ENCODE results near the gene STRN3.
"Not testable (repeated sequence)": the region's sequence is repeated elsewhere in the genome, so short reads cannot be mapped to it uniquely, and the experiment has no call there.

The STRN3 gene

GRCh38 chr14:30957813-30958370, 68.3 kb downstream of the STRN3 start:
- no peak for TF ChIP-seq ZNF274 (IDR thresholded peaks at IDR 0.05; ENCODE audit: low read depth, low read length)
- H3K4me3 ChIP-seq (ENCODE audit: low read length) = no peak overlapping the region; the same call in 1 of the 2 replicates

- H3K4me3 ChIP-seq (ENCODE audit: low read length) = no peak overlapping the region
- no peak for TF ChIP-seq ZNF274 (IDR thresholded peaks at IDR 0.05; ENCODE audit: low read depth, low read length)
Observed at GRCh38 chr14:30949651-30950050, 76.5 kb downstream of the STRN3 start.

- no peak overlapping the region for H3K4me3 ChIP-seq (ENCODE audit: low read length)
- TF ChIP-seq ZNF274 (IDR thresholded peaks at IDR 0.05; ENCODE audit: low read depth, low read length) = no peak
Observed at GRCh38 chr14:30943694-30944093, 82.5 kb downstream of the STRN3 start.

GRCh38 chr14:30940886-30941285, 85.3 kb downstream of the STRN3 start:
- H3K4me3 ChIP-seq (ENCODE audit: low read length) = no peak overlapping the region
- TF ChIP-seq ZNF274 (IDR thresholded peaks at IDR 0.05; ENCODE audit: low read depth, low read length) = no peak

- no peak for TF ChIP-seq ZNF274 (IDR thresholded peaks at IDR 0.05; ENCODE audit: low read depth, low read length)
- no peak overlapping the region for H3K4me3 ChIP-seq (ENCODE audit: low read length)
Observed at GRCh38 chr14:30938617-30939016, 87.6 kb downstream of the STRN3 start.

GRCh38 chr14:30935445-30935844, 90.7 kb downstream of the STRN3 start:
- no peak overlapping the region for H3K4me3 ChIP-seq (ENCODE audit: low read length)
- no peak for TF ChIP-seq ZNF274 (IDR thresholded peaks at IDR 0.05; ENCODE audit: low read depth, low read length)

- H3K4me3 ChIP-seq (ENCODE audit: low read length) = not testable (repeated sequence)
Observed at GRCh38 chr14:30933937-30934336, 92.2 kb downstream of the STRN3 start.

GRCh38 chr14:30928462-30928861, 97.7 kb downstream of the STRN3 start:
- no peak for TF ChIP-seq ZNF274 (IDR thresholded peaks at IDR 0.05; ENCODE audit: low read depth, low read length)
- no peak overlapping the region for H3K4me3 ChIP-seq (ENCODE audit: low read length)

GRCh38 chr14:30925254-30925653, 100.9 kb downstream of the STRN3 start:
- H3K4me3 ChIP-seq (ENCODE audit: low read length) = no peak overlapping the region
- no peak for TF ChIP-seq ZNF274 (IDR thresholded peaks at IDR 0.05; ENCODE audit: low read depth, low read length)

- no peak for TF ChIP-seq ZNF274 (IDR thresholded peaks at IDR 0.05; ENCODE audit: low read depth, low read length)
- H3K4me3 ChIP-seq (ENCODE audit: low read length) = no peak overlapping the region
Observed at GRCh38 chr14:30921788-30922187, 104.4 kb downstream of the STRN3 start.

- H3K4me3 ChIP-seq (ENCODE audit: low read length) = no peak overlapping the region
- no peak for TF ChIP-seq ZNF274 (IDR thresholded peaks at IDR 0.05; ENCODE audit: low read depth, low read length)
Observed at GRCh38 chr14:30921305-30921704, 104.9 kb downstream of the STRN3 start.

- no peak overlapping the region for H3K4me3 ChIP-seq (ENCODE audit: low read length)
- no peak for TF ChIP-seq ZNF274 (IDR thresholded peaks at IDR 0.05; ENCODE audit: low read depth, low read length)
Observed at GRCh38 chr14:30915596-30915995, 110.6 kb downstream of the STRN3 start.

GRCh38 chr14:30914812-30915211, 111.4 kb downstream of the STRN3 start:
- H3K4me3 ChIP-seq (ENCODE audit: low read length) = no peak overlapping the region
- no peak for TF ChIP-seq ZNF274 (IDR thresholded peaks at IDR 0.05; ENCODE audit: low read depth, low read length)

- no peak for TF ChIP-seq ZNF274 (IDR thresholded peaks at IDR 0.05; ENCODE audit: low read depth, low read length)
Observed at GRCh38 chr14:30908826-30909225, 117.4 kb downstream of the STRN3 start.

GRCh38 chr14:30907659-30908057, 118.5 kb downstream of the STRN3 start:
- TF ChIP-seq ZNF274 (IDR thresholded peaks at IDR 0.05; ENCODE audit: low read depth, low read length) = no peak
- H3K4me3 ChIP-seq (ENCODE audit: low read length) = no peak overlapping the region

More at GRCh38 chr14:30908826-30909225, 117.4 kb downstream of the STRN3 start:
- H3K4me3 ChIP-seq (ENCODE audit: low read length) = no peak overlapping the region

Data from GM08714 (cell line).